NCI-H2227 (cell line): ENCODE results near the gene NUDT22.

ENCODE experiments used
- DNase-seq: peaks from one replicate; lab custom pipeline; 2025; ENCODE audit not compliant: unreplicated experiment; lab: John Stamatoyannopoulos, UW

Gene NUDT22

GRCh38 chr11:64253481-64253880 lies 27.4 kb downstream of the NUDT22 start:
- no peak for DNase-seq

- no peak for DNase-seq
Observed at GRCh38 chr11:64254326-64254725, 28.3 kb downstream of the NUDT22 start.

GRCh38 chr11:64255135-64256128 lies 29.4 kb downstream of the NUDT22 start:
- no peak for DNase-seq

- no peak for DNase-seq
Observed at GRCh38 chr11:64256300-64256699, 30.2 kb downstream of the NUDT22 start.

- no peak for DNase-seq
Observed at GRCh38 chr11:64258356-64258755, 32.3 kb downstream of the NUDT22 start.

GRCh38 chr11:64258946-64259532 lies 33.0 kb downstream of the NUDT22 start:
- no peak for DNase-seq

GRCh38 chr11:64259533-64260067 lies 33.5 kb downstream of the NUDT22 start:
- DNase-seq: no peak

- DNase-seq: no peak
Observed at GRCh38 chr11:64260147-64260708, 34.2 kb downstream of the NUDT22 start.

GRCh38 chr11:64261556-64262080 lies 35.5 kb downstream of the NUDT22 start:
- no peak for DNase-seq

GRCh38 chr11:64262271-64263002 lies 36.4 kb downstream of the NUDT22 start:
- DNase-seq: no peak

- DNase-seq: no peak
Observed at GRCh38 chr11:64263021-64263946, 37.2 kb downstream of the NUDT22 start.

GRCh38 chr11:64263947-64264317 lies 37.9 kb downstream of the NUDT22 start:
- no peak for DNase-seq

- peak; percentile 62 for DNase-seq
Observed at GRCh38 chr11:64264371-64264852, 38.3 kb downstream of the NUDT22 start.

GRCh38 chr11:64265176-64266160 lies 39.4 kb downstream of the NUDT22 start:
- DNase-seq: no peak

GRCh38 chr11:64266339-64266738 lies 40.3 kb downstream of the NUDT22 start:
- DNase-seq: no peak

GRCh38 chr11:64267207-64267945 lies 41.3 kb downstream of the NUDT22 start:
- no peak for DNase-seq

- peak; percentile 41 for DNase-seq
Observed at GRCh38 chr11:64268025-64268892, 42.2 kb downstream of the NUDT22 start.
